ENCODE measurements around the gene NUDT7. TPM values are rescaled to one million over a fixed set of nuclear protein-coding genes. Genes with fewer than 3 reads are reported as not detected.

Gene NUDT7
- total RNA-seq, 1 donor = 5.1 TPM

DNA sequence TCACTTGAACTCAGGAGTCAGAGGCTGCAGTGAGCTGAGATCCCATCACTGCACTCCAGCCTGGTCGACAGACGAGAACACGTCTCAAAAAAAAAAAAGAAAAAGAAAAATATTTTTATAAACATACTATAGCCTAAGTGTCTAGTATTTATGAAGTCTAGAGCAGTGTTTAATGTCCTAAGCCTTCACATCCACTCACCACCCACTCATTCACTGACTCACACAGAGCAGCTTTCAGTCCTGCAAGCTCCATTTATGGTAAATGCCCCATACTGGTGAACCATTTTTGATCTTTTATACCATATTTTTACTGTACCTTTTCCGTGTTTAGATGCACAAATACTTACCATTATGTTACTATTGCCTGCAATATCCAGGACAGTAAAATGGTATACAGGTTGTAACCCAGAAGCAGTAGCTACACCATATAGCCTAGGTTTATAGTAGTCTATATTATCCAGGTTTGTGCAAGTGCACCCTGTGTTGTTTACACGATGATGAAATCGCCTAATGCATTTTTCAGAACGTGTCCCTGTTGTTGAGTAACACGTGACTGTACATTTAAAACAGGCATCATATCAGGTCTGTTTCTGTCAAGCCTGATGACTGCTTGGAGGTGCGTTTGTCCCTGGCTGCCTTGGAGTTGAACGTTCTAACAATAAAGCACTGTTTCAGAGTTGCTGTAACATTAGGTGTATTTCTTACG lies 10.1 kb downstream of the NUDT7 start:
- DNase-seq (ENCODE audit: insufficient read length, low spot score, missing footprints) = no peak
- H3K27ac ChIP-seq (ENCODE audit: low read depth, low read length) = no peak overlapping the region
- no peak overlapping the region for H3K4me3 ChIP-seq (ENCODE audit: insufficient read depth, low read length)
- H3K9me3 ChIP-seq (ENCODE audit: low read depth, low read length) = no peaks in the 10 kb centered on the region
- no peaks in the 10 kb centered on the region for H3K79me2 ChIP-seq (ENCODE audit: insufficient read depth, low read length)
- TF ChIP-seq, protein P1, sequence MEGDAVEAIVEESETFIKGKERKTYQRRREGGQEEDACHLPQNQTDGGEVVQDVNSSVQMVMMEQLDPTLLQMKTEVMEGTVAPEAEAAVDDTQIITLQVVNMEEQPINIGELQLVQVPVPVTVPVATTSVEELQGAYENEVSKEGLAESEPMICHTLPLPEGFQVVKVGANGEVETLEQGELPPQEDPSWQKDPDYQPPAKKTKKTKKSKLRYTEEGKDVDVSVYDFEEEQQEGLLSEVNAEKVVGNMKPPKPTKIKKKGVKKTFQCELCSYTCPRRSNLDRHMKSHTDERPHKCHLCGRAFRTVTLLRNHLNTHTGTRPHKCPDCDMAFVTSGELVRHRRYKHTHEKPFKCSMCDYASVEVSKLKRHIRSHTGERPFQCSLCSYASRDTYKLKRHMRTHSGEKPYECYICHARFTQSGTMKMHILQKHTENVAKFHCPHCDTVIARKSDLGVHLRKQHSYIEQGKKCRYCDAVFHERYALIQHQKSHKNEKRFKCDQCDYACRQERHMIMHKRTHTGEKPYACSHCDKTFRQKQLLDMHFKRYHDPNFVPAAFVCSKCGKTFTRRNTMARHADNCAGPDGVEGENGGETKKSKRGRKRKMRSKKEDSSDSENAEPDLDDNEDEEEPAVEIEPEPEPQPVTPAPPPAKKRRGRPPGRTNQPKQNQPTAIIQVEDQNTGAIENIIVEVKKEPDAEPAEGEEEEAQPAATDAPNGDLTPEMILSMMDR (IDR thresholded peaks at IDR 0.05; ENCODE audit: extremely low read depth, low read depth, low read length) = no peak
- H3K27me3 ChIP-seq (ENCODE audit: insufficient read depth, low read length) = no peaks in the 10 kb centered on the region
- no peaks in the 10 kb centered on the region for H4K20me1 ChIP-seq (ENCODE audit: insufficient read depth, low read length)
- peaks cover 9% of the 10 kb centered on the region for H3K4me1 ChIP-seq (ENCODE audit: insufficient read depth, low read length)
- H3K4me2 ChIP-seq (ENCODE audit: insufficient read depth, low read length) = no peak overlapping the region
- H3K36me3 ChIP-seq (ENCODE audit: insufficient read depth, low read length) = no peaks in the 10 kb centered on the region
- peak overlapping the region; percentile 80 for H2AFZ ChIP-seq (ENCODE audit: low read length)

- H3K27ac ChIP-seq (ENCODE audit: low read depth, low read length) = no peak overlapping the region
- TF ChIP-seq, protein P1 (IDR thresholded peaks at IDR 0.05; ENCODE audit: extremely low read depth, low read depth, low read length) = no peak
- H3K4me2 ChIP-seq (ENCODE audit: insufficient read depth, low read length) = no peak overlapping the region
- no peaks in the 10 kb centered on the region for H3K79me2 ChIP-seq (ENCODE audit: insufficient read depth, low read length)
- H4K20me1 ChIP-seq (ENCODE audit: insufficient read depth, low read length) = no peaks in the 10 kb centered on the region
- H3K4me1 ChIP-seq (ENCODE audit: insufficient read depth, low read length) = peaks cover 9% of the 10 kb centered on the region
- no peaks in the 10 kb centered on the region for H3K36me3 ChIP-seq (ENCODE audit: insufficient read depth, low read length)
- H3K9me3 ChIP-seq (ENCODE audit: low read depth, low read length) = no peaks in the 10 kb centered on the region
- H3K27me3 ChIP-seq (ENCODE audit: insufficient read depth, low read length) = no peaks in the 10 kb centered on the region
- DNase-seq (ENCODE audit: insufficient read length, low spot score, missing footprints) = no peak
- H2AFZ ChIP-seq (ENCODE audit: low read length) = no peak overlapping the region
- no peak overlapping the region for H3K4me3 ChIP-seq (ENCODE audit: insufficient read depth, low read length)
Measured at GRCh38 chr16:77736879-77737278, 14.6 kb downstream of the NUDT7 start.

GRCh38 chr16:77738706-77739558 lies 16.6 kb downstream of the NUDT7 start:
- H3K4me3 ChIP-seq (ENCODE audit: insufficient read depth, low read length) = no peak overlapping the region
- DNase-seq (ENCODE audit: insufficient read length, low spot score, missing footprints) = no peak
- TF ChIP-seq, protein P1 (IDR thresholded peaks at IDR 0.05; ENCODE audit: extremely low read depth, low read depth, low read length) = no peak

GRCh38 chr16:77739559-77739892 lies 17.2 kb downstream of the NUDT7 start:
- no peak for DNase-seq (ENCODE audit: insufficient read length, low spot score, missing footprints)
- H3K79me2 ChIP-seq (ENCODE audit: insufficient read depth, low read length) = no peaks in the 10 kb centered on the region

More at GRCh38 chr16:77738706-77739558, 16.6 kb downstream of the NUDT7 start:
- Histone ChIP-seq H3K9me3 (ENCODE audit: low read depth, low read length) (no peaks in the 10 kb centered on the region), H3K27me3 (ENCODE audit: insufficient read depth, low read length) (no peaks in the 10 kb centered on the region), H3K4me2 (ENCODE audit: insufficient read depth, low read length) (no peak overlapping the region), H3K36me3 (ENCODE audit: insufficient read depth, low read length) (no peaks in the 10 kb centered on the region), H2AFZ (ENCODE audit: low read length) (no peak overlapping the region), H3K4me1 (ENCODE audit: insufficient read depth, low read length) (no peaks in the 10 kb centered on the region), H4K20me1 (ENCODE audit: insufficient read depth, low read length) (no peaks in the 10 kb centered on the region), H3K79me2 (ENCODE audit: insufficient read depth, low read length) (no peaks in the 10 kb centered on the region), H3K27ac (ENCODE audit: low read depth, low read length) (no peak overlapping the region)

More at GRCh38 chr16:77739559-77739892, 17.2 kb downstream of the NUDT7 start:
- H3K9me3 ChIP-seq (ENCODE audit: low read depth, low read length) = no peaks in the 10 kb centered on the region
- H2AFZ ChIP-seq (ENCODE audit: low read length) = no peak overlapping the region
- H3K36me3 ChIP-seq (ENCODE audit: insufficient read depth, low read length) = no peaks in the 10 kb centered on the region
- no peak overlapping the region for H3K27ac ChIP-seq (ENCODE audit: low read depth, low read length)
- TF ChIP-seq, protein P1 (IDR thresholded peaks at IDR 0.05; ENCODE audit: extremely low read depth, low read depth, low read length) = no peak
- no peak overlapping the region for H3K4me3 ChIP-seq (ENCODE audit: insufficient read depth, low read length)
- no peaks in the 10 kb centered on the region for H4K20me1 ChIP-seq (ENCODE audit: insufficient read depth, low read length)
- no peaks in the 10 kb centered on the region for H3K4me1 ChIP-seq (ENCODE audit: insufficient read depth, low read length)
- H3K27me3 ChIP-seq (ENCODE audit: insufficient read depth, low read length) = no peaks in the 10 kb centered on the region
- no peak overlapping the region for H3K4me2 ChIP-seq (ENCODE audit: insufficient read depth, low read length)
